HepG2 (cell line): ENCODE measurements around the gene SLC17A9. TPM values are rescaled to one million over a fixed set of nuclear protein-coding genes. Genes with fewer than 3 reads are reported as not detected.

Source experiments
- ATAC-seq: fragments of 200-7000 bp; cut with Tn5 transposase; 3 replicates; pipeline ENCODE4 v1.9.1; 2020; ENCODE audit warnings: mild to moderate bottlenecking, moderate library complexity
- BruUV-seq: library from RNA; stranded (reverse); fragments of 400-500 nt; replicated peaks from 2 replicates; lab custom pipeline; 2021; lab: Mats Ljungman, UMichigan
- CTCF ChIA-PET: fragments of 300-600 bp; formaldehyde crosslinking; extraction: SDS; loops from one replicate; lab custom pipeline; 2021; ENCODE audit warnings: low total read pairs, inconsistent platforms, low intra/inter-chr PET ratio; lab: Yijun Ruan, JAX
- POLR2A ChIA-PET: fragments of 350-600 bp; sonication (Branson Sonifier 250); formaldehyde crosslinking; loops from one replicate; lab custom pipeline; 2020; ENCODE audit warnings: antibody characterized with exemption, inconsistent platforms; lab: Yijun Ruan, JAX
- DNase-seq: peaks from one replicate; pipeline ENCODE4 v3.0.0-alpha.2; 2015; ENCODE audit warnings: low spot score
- FAIRE-seq: peaks from 3 replicates; lab custom pipeline; 2011; peaks lifted over from hg19 to GRCh38; lab: Jason Lieb, UNC
- H2AFZ ChIP-seq: one replicate; pipeline ENCODE4 v1.6.1; 2011; ENCODE audit warnings: low read length, inconsistent platforms
- H3K27ac ChIP-seq: fragments of 300-600 bp; 3 replicates; pipeline ENCODE4 v1.8.0; 2011; ENCODE audit warnings: mixed run types, mild to moderate bottlenecking, mixed read lengths, low read length, inconsistent platforms; ENCODE audit not compliant: insufficient read depth; ENCODE audit errors: extremely low read length
- H3K27me3 ChIP-seq, 2 experiments: fragments of 200-600 bp in 1 of 2; 2 replicates in 1 of 2; 3 replicates in 1 of 2; pipeline versions ENCODE4 v1.6.0 to v1.8.0; 2011; ENCODE audit warnings: low read length in 2 of 2, mild to moderate bottlenecking in 2 of 2, moderate library complexity in 2 of 2, inconsistent platforms in 1 of 2; ENCODE audit not compliant: insufficient read depth in 2 of 2, control insufficient read depth in 1 of 2
- H3K36me3 ChIP-seq, 2 experiments: fragments of 200-600 bp in 1 of 2; replicated peaks in 1 of 2; 2 replicates in 1 of 2; 3 replicates in 1 of 2; pipeline versions ENCODE4 v1.5.1 to v1.8.0; 2011; ENCODE audit warnings: low read length in 2 of 2, inconsistent platforms in 1 of 2; ENCODE audit not compliant: insufficient read depth in 2 of 2, control insufficient read depth in 1 of 2
- H3K4me1 ChIP-seq: 2 replicates; pipeline ENCODE4 v1.5.1; 2012; ENCODE audit warnings: low read length, inconsistent platforms; ENCODE audit not compliant: insufficient read depth
- H3K4me2 ChIP-seq: 2 replicates; pipeline ENCODE4 v1.6.0; 2011; ENCODE audit warnings: low read depth, low read length, inconsistent platforms
- H3K4me3 ChIP-seq, 3 experiments: fragments of 200-600 bp in 1 of 3; sonication (generic), shearing (Covaris generic) in 1 of 3; replicated peaks in 1 of 3; 2 replicates each; pipeline ENCODE4 v1.5.1; 2011 to 2016; ENCODE audit warnings: low read length in 3 of 3, inconsistent platforms in 2 of 3, low read depth in 2 of 3, mild to moderate bottlenecking in 2 of 3, control low read depth in 1 of 3, mixed read lengths in 1 of 3; ENCODE audit not compliant: insufficient read depth in 1 of 3
- H3K79me2 ChIP-seq: one replicate; pipeline ENCODE4 v1.6.1; 2011; ENCODE audit warnings: low read length, inconsistent platforms; ENCODE audit not compliant: insufficient read depth
- H3K9ac ChIP-seq: 2 replicates; pipeline ENCODE4 v1.6.0; 2011; ENCODE audit warnings: mild to moderate bottlenecking, low read depth, low read length, inconsistent platforms; ENCODE audit not compliant: insufficient read depth
- H3K9me3 ChIP-seq: 2 replicates; pipeline ENCODE4 v1.5.1; 2012; ENCODE audit warnings: mild to moderate bottlenecking, low read length
- H4K20me1 ChIP-seq: 2 replicates; pipeline ENCODE4 v1.6.0; 2011; ENCODE audit warnings: inconsistent platforms, mild to moderate bottlenecking, low read length, moderate library complexity; ENCODE audit not compliant: insufficient read depth
- CSRNP2 ChIP-seq: sonication (generic); formaldehyde crosslinking; conservative IDR thresholded peaks from 2 replicates; pipeline ENCODE4 v1.8.0; 2022; ENCODE audit warnings: low read depth, missing genetic modification reagents
- E2F1 ChIP-seq: sonication (generic); formaldehyde crosslinking; IDR thresholded peaks from 2 replicates; pipeline ENCODE4 v1.5.0; 2020; ENCODE audit warnings: missing genetic modification reagents
- KDM1A ChIP-seq: IDR thresholded peaks from 2 replicates; pipeline ENCODE4 v1.6.1; 2016; ENCODE audit warnings: missing compliant biosample characterization
- MLLT10 ChIP-seq: sonication (generic); formaldehyde crosslinking; IDR thresholded peaks from 2 replicates; pipeline ENCODE4 v1.4.0; 2020; ENCODE audit warnings: missing genetic modification reagents
- RFX5 ChIP-seq: IDR thresholded peaks from 2 replicates; pipeline ENCODE4 v1.6.1; 2011; ENCODE audit warnings: low read depth, low read length, improper control_type of control experiment
- SCMH1 ChIP-seq: sonication (generic); formaldehyde crosslinking; IDR thresholded peaks from 2 replicates; pipeline ENCODE4 v1.9.0; 2021; ENCODE audit warnings: missing genetic modification reagents, mild to moderate bottlenecking, borderline replicate concordance
- SNAPC2 ChIP-seq: sonication (generic); formaldehyde crosslinking; IDR thresholded peaks from 2 replicates; pipeline ENCODE4 v1.8.1; 2022; ENCODE audit warnings: mild to moderate bottlenecking, missing genetic modification reagents
- SP140L ChIP-seq: sonication (generic); formaldehyde crosslinking; IDR thresholded peaks from 2 replicates; pipeline ENCODE4 v1.4.0; 2020; ENCODE audit warnings: missing genetic modification reagents, borderline replicate concordance
- TEAD3 ChIP-seq: optimal IDR thresholded peaks from 2 replicates; pipeline ENCODE3; 2016; ENCODE audit warnings: borderline replicate concordance
- ZBTB20 ChIP-seq: sonication (generic); formaldehyde crosslinking; IDR thresholded peaks from 2 replicates; pipeline ENCODE4 v1.8.1; 2023; ENCODE audit warnings: missing genetic modification reagents, low read depth, mild to moderate bottlenecking, borderline replicate concordance
- ZFAT ChIP-seq: sonication (generic); formaldehyde crosslinking; conservative IDR thresholded peaks from 2 replicates; pipeline ENCODE4 v1.8.1; 2023; ENCODE audit warnings: missing genetic modification reagents, inconsistent platforms
- ZNF251 ChIP-seq: sonication (generic); formaldehyde crosslinking; IDR thresholded peaks from 2 replicates; pipeline ENCODE4 v1.9.0; 2021; ENCODE audit warnings: mild to moderate bottlenecking, missing genetic modification reagents
- WGBS: methylation state at CpG from one replicate; pipeline ENCODE4 v1.1.6; 2017; ENCODE audit warnings: low lambda C conversion rate; 5-methylcytosine and 5-hydroxymethylcytosine counted together
- in situ Hi-C: cut with HindIII; loops from 2 replicates; pipeline ENCODE4 v1.10.0; 2017; ENCODE audit warnings: low pct_unique_long_range_greater_than_20kb; ENCODE audit not compliant: extremely low pct_ligation_motif_present
- intact Hi-C: fragments of 100-400 bp; cut with micrococcal nuclease; formaldehyde crosslinking; loops from one replicate; pipeline ENCODE4 v1.10.0; 2022; ENCODE audit not compliant: unreplicated experiment
- polyA plus RNA-seq, 8 experiments: library from polyadenylated mRNA; depleted of rRNA in 3 of 8; stranded (reverse) in 7 of 8; unstranded in 1 of 8; fragments of >200 nt; fragmentation: Illumina TruSeq in 4 of 8; extraction: Trizol in 4 of 8; gene quantifications; 2 replicates each; pipeline versions ENCODE4 v1.2.1 to v1.2.3, GENCODE V29; 2011 to 2016; ENCODE audit warnings: low read depth in 4 of 8, missing spikeins in 1 of 8, mixed read lengths in 1 of 8; ENCODE audit not compliant: insufficient read depth in 1 of 8
- total RNA-seq, 5 experiments: library from RNA; depleted of rRNA; stranded (reverse); fragments of >200 nt; fragmentation: Illumina TruSeq; extraction: Trizol; gene quantifications; 2 replicates each; pipeline ENCODE4 v1.2.3, GENCODE V29; 2016; ENCODE audit warnings: low read depth in 1 of 5
- TF ChIP-seq, protein P1 (sequence below): sonication (generic); formaldehyde crosslinking; IDR thresholded peaks from 2 replicates; pipeline ENCODE4 v1.8.1; 2023; ENCODE audit warnings: mild to moderate bottlenecking, missing genetic modification reagents

SLC17A9 gene
- total and polyA plus RNA-seq, 2 of the 13 experiments (the other 11 are each of a cell fraction or from before 2014, with no cell fraction given) = 110 to 191 TPM

- TF ChIP-seq TEAD3 (CRISPR knock-in tag) = peak; percentile 91
- peak; percentile 78; the same call in 1 of the 2 replicates for TF ChIP-seq E2F1
- TF ChIP-seq MLLT10 (CRISPR knock-in tag) = no peak
- TF ChIP-seq KDM1A (CRISPR knock-in tag) = no peak; the same call in 1 of the 2 replicates
- no peak for TF ChIP-seq SCMH1 (CRISPR knock-in tag)
- TF ChIP-seq SNAPC2 = peak; percentile 95; the same call in 1 of the 2 replicates
- TF ChIP-seq RFX5 = 0 out of 2 replicates have a peak, but pooled peaks have one; percentile 53
Observed at GRCh38 chr20:62952373-62952967, at the start of gene SLC17A9 (continued).

- ChIA-PET POLR2A (interaction anchor here (1.1 to 1.4 kb wide), 4 partner anchors 14 to 68 kb away, joined by 4 to 9 read pairs (median 5); partner anchors contain the start of gene GID8), CTCF (no interaction called here)
- no peak overlapping the region for H3K27ac ChIP-seq
- no peak overlapping the region for H3K9ac ChIP-seq
- no peak for DNase-seq
- ATAC-seq = no peak
- H3K79me2 ChIP-seq = peaks cover 11% of the 10 kb centered on the region
- H4K20me1 ChIP-seq = peaks cover 26% of the 10 kb centered on the region
- no peak overlapping the region for H3K4me3 ChIP-seq
- peaks cover 32% of the 10 kb centered on the region for H3K4me1 ChIP-seq
- intact Hi-C loops = loop anchor here (5.0 kb wide), 2 partner anchors 34 to 49 kb away; partner anchors contain the start of genes GID8 and SLC17A9
- WGBS = 88% methylated on average over 7 of the region's 7 CpGs
- no peaks in the 10 kb centered on the region for H3K9me3 ChIP-seq
- no TSS peak for BruUV-seq
- FAIRE-seq = no peak
- H2AFZ ChIP-seq = no peak overlapping the region
- in situ Hi-C loops = no loop called here
- no peak overlapping the region for H3K4me2 ChIP-seq
- peaks cover 35 to 69% of the 10 kb centered on the region in 2 experiments for H3K36me3 ChIP-seq
- H3K27me3 ChIP-seq = no peaks in the 10 kb centered on the region
- TF ChIP-seq, protein P1, sequence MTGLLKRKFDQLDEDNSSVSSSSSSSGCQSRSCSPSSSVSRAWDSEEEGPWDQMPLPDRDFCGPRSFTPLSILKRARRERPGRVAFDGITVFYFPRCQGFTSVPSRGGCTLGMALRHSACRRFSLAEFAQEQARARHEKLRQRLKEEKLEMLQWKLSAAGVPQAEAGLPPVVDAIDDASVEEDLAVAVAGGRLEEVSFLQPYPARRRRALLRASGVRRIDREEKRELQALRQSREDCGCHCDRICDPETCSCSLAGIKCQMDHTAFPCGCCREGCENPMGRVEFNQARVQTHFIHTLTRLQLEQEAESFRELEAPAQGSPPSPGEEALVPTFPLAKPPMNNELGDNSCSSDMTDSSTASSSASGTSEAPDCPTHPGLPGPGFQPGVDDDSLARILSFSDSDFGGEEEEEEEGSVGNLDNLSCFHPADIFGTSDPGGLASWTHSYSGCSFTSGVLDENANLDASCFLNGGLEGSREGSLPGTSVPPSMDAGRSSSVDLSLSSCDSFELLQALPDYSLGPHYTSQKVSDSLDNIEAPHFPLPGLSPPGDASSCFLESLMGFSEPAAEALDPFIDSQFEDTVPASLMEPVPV (CRISPR knock-in tag) = no peak
- no peak for TF ChIP-seq CSRNP2
- no peak for TF ChIP-seq ZFAT
- no peak for TF ChIP-seq ZBTB20 (CRISPR knock-in tag)
- no peak for TF ChIP-seq SP140L (CRISPR knock-in tag)
- 0 out of 2 replicates have a peak, but pooled peaks have one; percentile 80 for TF ChIP-seq ZNF251 (CRISPR knock-in tag)
Observed at GRCh38 chr20:62902926-62903615, 49.4 kb upstream of the SLC17A9 start.
